Forelimb muscle (tissue), 1 donor: Measurements from ENCODE around the gene PRKCE. TPM values are rescaled to one million over a fixed set of nuclear protein-coding genes. Genes with fewer than 3 reads are reported as not detected.
"Not testable (repeated sequence)": the region's sequence is repeated elsewhere in the genome, so short reads cannot be mapped to it uniquely, and the experiment has no call there.

Experiments used
- DNase-seq: peaks from one replicate; pipeline ENCODE4 v3.0.0-alpha.2; 2013; ENCODE audit warnings: low read depth
- polyA plus RNA-seq: library from polyadenylated mRNA; unstranded; fragments of 120-200 nt; gene quantifications from one replicate; pipeline ENCODE4 v1.2.1, GENCODE V29; 2013; ENCODE audit not compliant: insufficient read length

PRKCE gene
- polyA plus RNA-seq, 1 donor, result 5.1 TPM

- DNase-seq, result no peak
These were observed 17.0 kb downstream of the PRKCE start for GRCh38 chr2:45668509-45668908.

GRCh38 chr2:45669032-45669486, 17.6 kb downstream of the PRKCE start:
- DNase-seq, result no peak

- no peak for DNase-seq
These were observed 19.2 kb downstream of the PRKCE start for GRCh38 chr2:45670646-45671045.

- no peak for DNase-seq
These were observed 20.7 kb downstream of the PRKCE start for GRCh38 chr2:45672138-45672537.

- DNase-seq, result no peak
These were observed 22.8 kb downstream of the PRKCE start for GRCh38 chr2:45674035-45674816.

GRCh38 chr2:45675263-45675812, 23.9 kb downstream of the PRKCE start:
- DNase-seq, result no peak

GRCh38 chr2:45676088-45676487, 24.6 kb downstream of the PRKCE start:
- DNase-seq, result no peak

- DNase-seq, result no peak
These were observed 27.4 kb downstream of the PRKCE start for GRCh38 chr2:45678791-45679348.

- DNase-seq, result no peak
These were observed 29.0 kb downstream of the PRKCE start for GRCh38 chr2:45680351-45680967.

- no peak for DNase-seq
These were observed 30.2 kb downstream of the PRKCE start for GRCh38 chr2:45681675-45682074.

- no peak for DNase-seq
These were observed 31.8 kb downstream of the PRKCE start for GRCh38 chr2:45683292-45683691.

GRCh38 chr2:45684756-45685155, 33.3 kb downstream of the PRKCE start:
- no peak for DNase-seq

- no peak for DNase-seq
These were observed 33.8 kb downstream of the PRKCE start for GRCh38 chr2:45685260-45685659.

GRCh38 chr2:45687964-45688363, 36.5 kb downstream of the PRKCE start:
- no peak for DNase-seq

- DNase-seq, result no peak
These were observed 37.2 kb downstream of the PRKCE start for GRCh38 chr2:45688479-45689298.

GRCh38 chr2:45690231-45690630, 38.8 kb downstream of the PRKCE start:
- no peak for DNase-seq

- no peak for DNase-seq
These were observed 39.9 kb downstream of the PRKCE start for GRCh38 chr2:45691171-45691999.

- no peak for DNase-seq
These were observed 41.1 kb downstream of the PRKCE start for GRCh38 chr2:45692566-45692965.

GRCh38 chr2:45695480-45696007, 44.1 kb downstream of the PRKCE start:
- DNase-seq, result not testable (repeated sequence)

- DNase-seq, result no peak
These were observed 45.2 kb downstream of the PRKCE start for GRCh38 chr2:45696708-45697107.

GRCh38 chr2:45697190-45697589, 45.7 kb downstream of the PRKCE start:
- no peak for DNase-seq
